GM21381 (cell line): ENCODE results near the gene AMOTL1.

Source experiments
- ATAC-seq: cut with Tn5 transposase; IDR thresholded peaks from one replicate; pipeline ENCODE4 v1.9.1; 2021; ENCODE audit warnings: mild to moderate bottlenecking, moderate library complexity; ENCODE audit not compliant: unreplicated experiment

The AMOTL1 gene, protein sequence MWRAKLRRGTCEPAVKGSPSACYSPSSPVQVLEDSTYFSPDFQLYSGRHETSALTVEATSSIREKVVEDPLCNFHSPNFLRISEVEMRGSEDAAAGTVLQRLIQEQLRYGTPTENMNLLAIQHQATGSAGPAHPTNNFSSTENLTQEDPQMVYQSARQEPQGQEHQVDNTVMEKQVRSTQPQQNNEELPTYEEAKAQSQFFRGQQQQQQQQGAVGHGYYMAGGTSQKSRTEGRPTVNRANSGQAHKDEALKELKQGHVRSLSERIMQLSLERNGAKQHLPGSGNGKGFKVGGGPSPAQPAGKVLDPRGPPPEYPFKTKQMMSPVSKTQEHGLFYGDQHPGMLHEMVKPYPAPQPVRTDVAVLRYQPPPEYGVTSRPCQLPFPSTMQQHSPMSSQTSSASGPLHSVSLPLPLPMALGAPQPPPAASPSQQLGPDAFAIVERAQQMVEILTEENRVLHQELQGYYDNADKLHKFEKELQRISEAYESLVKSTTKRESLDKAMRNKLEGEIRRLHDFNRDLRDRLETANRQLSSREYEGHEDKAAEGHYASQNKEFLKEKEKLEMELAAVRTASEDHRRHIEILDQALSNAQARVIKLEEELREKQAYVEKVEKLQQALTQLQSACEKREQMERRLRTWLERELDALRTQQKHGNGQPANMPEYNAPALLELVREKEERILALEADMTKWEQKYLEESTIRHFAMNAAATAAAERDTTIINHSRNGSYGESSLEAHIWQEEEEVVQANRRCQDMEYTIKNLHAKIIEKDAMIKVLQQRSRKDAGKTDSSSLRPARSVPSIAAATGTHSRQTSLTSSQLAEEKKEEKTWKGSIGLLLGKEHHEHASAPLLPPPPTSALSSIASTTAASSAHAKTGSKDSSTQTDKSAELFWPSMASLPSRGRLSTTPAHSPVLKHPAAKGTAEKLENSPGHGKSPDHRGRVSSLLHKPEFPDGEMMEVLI

DNA sequence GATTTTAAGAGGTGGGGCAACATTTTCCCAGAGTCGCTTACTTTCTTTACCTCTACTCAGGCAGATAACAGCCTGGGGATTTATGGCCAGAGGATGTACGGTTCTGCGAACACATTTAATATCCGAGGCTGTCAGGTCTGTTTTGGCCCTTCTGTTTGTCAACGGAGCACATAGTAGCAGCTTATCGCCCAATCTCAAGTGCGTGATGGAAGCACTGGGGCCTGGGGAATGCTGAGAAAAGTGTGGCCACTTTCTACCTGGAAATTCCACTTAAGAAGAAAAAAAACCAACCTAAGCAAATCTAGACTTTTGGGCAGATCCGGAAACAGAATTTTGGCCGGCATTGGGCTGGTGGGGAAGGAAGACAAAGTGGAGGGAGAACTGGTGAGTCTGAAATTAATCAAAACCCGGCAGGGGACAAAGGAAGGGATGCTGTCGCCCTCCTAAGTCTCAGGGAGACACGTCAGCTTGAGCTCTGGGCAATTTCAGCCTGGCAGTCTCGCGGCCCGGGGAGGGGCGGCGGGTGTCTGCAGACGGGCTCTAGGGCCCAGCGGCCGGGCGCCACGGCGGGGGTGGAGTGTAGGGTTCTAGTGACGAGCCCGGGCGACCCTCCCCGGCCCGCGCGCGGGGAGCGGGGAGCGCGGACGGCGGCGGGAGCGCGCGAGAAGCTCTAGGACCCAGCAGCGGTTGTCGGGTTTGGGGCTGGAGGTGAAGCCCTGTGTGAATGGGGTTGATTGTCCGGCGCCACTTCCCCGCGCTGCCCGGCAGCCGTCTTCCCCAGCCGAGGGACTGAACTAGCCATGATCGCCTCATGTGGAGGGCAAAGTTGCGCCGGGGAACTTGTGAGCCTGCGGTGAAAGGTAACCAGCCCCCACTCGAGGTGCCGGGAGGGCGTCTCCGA, at the start of gene AMOTL1:
Gene AMOTL1, plus strand, starts transcription at position 656 of the 901 bp plus-strand sequence. Its CDS starts 156 bp downstream, at position 812.
- peak; percentile 72 for ATAC-seq

DNA sequence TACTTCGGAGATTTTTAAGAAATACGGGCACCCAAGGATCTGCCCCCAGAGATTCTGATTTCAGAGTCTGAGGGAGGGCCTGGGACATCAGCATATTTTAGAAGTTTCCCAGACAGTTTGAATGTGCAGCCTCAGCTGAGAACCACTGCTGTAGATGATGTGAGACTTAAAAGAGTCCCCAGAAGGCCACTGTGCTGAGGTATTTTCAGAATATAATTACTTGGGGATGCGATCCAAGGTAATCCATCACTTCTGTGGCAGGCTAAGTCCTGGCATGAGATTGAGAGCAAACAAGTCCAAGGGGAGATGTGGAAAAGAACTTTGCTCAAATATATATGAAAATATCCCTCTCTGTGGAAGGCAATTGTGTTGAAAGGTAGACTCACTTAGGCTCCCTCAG, 48.3 kb upstream of the AMOTL1 start:
- ATAC-seq, result no peak

DNA sequence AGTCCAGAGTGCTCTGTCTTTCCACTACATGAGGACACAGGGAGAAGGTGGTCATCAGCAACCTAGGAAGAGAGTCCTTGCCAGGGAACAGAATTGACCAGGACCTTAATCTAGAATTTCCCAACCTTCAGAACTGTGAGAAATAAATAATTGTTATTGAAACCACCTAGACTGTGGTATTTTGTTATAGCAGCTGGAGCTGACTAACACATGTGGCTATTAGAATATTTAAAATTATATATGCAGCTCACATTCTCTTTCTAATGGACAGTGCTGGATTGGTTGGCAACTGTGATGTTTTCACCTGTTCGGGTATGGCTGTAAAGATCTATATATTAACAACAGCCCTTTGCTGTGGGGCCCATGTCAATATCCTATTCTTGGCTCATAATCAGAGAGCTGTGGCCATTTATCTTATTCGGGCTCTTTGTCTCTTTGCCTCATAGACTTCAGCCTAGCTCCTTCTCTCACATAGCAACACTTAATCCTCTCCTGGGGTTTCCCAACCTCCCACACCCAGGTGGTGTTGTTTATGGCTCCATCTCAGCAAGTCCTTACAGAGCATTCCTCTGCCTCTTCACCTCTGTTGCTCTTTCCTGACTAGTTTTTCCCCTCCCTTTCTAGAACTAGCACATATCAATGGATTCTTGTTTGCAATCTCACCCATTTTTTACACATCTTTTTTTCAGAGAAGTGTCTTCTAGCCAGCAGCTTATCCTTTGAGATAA, 46.4 kb upstream of the AMOTL1 start:
- ATAC-seq, result no peak

DNA sequence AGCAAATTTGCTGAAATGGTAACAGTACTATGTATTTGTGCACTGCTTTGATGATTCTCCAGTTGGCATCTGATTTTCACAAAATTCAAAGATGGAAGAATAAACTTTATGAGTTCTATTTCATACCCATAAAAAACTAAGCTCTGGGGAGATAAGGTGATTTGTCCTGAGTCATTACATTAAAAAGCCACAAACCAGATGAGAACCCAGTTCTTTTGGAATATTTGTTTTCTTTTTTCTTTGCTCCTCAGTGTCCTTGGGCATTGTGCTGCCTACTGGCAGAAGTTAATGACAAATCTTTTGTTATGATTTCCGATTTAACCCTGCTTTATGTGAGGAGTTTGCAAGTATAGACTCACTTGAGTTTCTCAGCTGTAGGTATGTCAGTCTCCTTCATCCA, 45.4 kb upstream of the AMOTL1 start:
- ATAC-seq, result no peak

DNA sequence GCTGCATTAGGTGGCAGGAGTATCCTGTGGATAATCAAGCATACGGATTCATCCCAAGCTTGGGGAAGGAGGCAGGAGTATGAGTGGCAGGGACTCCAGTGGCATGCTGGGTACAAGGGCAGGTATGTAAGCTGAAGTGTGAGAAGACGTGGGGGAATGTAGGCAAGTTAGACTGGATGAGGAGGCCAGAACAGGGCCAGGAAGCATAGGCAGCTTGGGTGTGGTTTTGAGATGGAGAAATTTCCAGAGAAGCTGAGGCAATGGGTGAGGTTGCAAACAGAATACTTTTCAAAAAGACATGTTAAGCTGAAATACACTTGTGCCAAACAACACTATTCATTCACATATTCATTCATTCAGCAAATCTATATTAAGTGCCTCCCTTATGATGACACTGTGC, 43.1 kb upstream of the AMOTL1 start:
- no peak for ATAC-seq

DNA sequence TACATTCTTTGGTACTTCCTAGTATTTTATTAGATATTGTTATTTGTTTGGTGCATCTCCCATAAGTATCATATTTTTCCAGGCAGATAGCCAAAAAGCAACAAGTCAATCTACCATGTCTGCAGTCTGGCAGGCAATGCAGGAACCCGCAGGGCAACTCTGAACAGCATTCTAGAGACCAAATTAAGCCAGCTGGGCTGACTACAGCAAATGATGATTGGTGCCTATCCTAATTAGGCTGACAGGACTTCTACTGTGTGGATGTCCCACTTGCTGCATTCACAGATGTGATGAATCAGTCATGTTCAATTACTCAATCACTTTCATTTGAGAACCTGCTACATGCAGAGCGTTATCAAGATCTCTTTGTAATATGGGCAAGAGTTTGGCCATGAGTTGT, 40.3 kb upstream of the AMOTL1 start:
- ATAC-seq, result no peak

DNA sequence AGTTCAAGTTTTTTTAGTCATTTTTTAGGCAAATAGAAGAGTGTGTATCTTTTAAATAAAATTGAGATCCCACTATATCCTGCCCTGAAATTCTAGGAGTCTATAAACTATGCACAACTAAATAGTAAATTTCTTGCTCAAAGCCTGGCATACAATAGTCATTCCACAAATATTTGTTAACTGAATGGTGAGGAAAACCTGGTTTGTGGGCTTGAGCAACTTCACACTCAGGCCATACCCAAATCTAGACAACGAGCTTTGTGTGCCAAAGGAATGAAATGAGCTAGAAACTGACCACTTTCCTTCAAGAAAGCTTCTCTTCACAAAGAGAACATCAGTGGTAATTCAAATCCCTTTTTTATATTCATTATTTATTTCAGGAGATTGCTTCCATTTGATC, 39.6 kb upstream of the AMOTL1 start:
- ATAC-seq, result no peak

DNA sequence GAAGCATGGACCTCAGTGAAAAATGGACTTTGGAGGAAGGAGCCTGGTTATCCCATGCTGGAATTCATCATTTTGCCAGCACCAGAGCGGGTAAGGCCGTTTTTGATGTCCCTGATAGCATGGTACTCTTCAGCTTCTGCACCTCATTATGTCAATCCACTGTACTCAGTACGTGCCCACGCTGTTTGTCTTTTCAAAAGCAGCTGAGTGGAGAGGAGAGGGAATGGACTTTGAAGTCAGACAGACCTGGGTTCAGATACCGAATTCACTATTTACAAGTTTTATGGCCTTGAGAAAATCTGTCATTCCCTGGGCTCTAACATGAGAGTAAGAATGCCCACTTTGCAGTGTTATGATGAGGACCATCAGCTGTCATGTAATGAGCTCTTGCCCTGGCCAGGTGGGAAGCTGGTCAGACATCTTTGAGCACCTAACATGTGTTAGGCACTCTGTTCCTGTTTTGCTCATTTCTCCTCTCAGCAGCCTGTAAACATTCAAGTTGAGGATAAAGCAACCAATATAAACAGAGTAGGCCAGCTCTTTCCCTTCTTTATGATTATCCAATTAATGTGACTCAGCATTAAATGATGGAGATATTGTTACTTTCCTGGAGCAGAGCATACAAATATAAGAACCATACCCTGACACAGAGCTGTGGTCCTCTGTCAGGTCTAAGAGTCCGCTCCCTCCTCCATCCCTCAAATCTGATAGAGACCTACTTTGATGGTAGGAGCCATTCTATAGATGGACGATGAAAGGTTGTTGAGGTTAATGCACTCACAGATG, 39.0 kb upstream of the AMOTL1 start:
- no peak for ATAC-seq

DNA sequence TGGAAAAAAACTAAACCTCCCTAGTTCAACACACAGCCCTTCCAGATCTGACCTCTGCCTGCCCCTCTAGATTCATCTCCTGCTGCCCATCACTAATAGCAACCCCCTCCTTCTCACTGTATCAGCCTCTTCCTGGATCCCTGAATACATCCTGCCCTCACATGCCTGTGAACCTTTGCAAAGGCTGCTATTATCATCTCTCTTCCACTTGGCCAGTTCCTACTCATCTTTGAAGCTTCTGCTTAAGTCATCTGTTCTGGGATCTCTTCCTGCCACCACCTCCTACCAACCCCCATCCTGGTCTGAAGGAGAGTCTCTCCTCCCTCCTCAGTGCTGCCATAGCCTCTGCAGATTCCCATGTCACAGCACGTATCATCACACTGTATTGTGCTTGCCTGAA, 38.0 kb upstream of the AMOTL1 start:
- no peak for ATAC-seq

DNA sequence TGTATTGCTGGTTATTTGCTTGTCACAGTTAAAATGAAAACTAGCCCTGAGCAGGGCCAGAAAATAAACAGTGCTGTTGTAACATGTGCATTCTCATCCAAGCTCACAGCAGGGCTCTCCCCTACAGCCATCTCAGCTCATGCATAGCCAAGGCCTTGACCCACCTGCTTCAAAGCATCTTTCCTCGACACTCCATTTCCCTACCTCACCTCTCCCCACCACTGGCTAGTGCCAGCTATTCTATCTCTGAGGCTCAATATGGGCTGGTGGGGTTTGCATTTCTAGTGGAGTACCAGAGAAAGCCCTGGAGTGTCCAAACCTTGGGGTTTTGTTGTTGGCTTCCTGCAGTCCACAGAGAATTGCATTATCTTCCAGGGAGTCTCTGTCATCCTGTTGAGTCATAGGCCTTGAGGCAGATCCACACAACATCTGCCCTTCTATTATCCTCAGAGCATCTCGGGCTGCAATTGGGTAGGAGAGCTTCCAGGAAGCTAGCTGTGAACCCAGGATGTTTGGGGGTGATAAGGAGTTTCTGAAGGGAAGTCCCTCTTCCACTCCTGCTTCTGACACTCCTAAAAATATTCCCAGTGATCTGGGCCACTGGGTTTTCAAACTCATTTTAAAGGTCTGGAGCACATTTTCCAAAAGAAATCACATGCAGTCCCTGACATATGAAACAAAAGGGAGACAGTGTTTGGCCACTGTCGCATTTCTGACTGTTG, 36.1 kb upstream of the AMOTL1 start:
- ATAC-seq, result no peak

DNA sequence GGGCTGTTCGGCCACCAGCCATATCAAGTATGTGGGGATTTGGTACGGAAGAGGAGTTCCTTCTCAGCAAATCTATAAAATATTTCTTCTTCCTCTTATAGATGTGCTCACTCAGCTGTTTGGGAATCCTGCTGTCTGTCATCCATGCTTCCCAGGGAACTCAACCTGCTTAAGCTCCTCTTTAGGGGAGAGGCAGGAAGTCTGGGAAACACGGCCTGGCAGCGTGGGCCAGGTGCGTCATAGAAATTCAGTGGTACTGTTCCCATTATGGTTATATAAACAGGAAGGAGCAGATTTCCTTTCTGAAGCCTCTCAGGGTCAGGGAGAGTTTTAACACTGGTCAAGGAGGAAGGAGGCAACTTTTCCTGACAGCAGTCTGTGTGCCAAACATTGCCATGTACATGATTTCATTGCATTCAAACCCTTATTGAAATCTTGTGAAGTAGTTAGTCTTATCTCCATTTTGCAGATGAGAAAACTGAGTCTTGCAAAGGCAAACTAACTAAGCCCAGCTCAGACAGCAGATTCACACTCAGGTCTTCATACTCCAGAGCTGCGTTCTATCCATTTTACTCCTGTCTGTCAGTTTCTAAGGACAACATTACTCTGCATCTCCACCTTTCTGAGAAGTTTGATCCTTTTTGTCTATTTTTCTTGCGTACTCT, 35.4 kb upstream of the AMOTL1 start:
- no peak for ATAC-seq

DNA sequence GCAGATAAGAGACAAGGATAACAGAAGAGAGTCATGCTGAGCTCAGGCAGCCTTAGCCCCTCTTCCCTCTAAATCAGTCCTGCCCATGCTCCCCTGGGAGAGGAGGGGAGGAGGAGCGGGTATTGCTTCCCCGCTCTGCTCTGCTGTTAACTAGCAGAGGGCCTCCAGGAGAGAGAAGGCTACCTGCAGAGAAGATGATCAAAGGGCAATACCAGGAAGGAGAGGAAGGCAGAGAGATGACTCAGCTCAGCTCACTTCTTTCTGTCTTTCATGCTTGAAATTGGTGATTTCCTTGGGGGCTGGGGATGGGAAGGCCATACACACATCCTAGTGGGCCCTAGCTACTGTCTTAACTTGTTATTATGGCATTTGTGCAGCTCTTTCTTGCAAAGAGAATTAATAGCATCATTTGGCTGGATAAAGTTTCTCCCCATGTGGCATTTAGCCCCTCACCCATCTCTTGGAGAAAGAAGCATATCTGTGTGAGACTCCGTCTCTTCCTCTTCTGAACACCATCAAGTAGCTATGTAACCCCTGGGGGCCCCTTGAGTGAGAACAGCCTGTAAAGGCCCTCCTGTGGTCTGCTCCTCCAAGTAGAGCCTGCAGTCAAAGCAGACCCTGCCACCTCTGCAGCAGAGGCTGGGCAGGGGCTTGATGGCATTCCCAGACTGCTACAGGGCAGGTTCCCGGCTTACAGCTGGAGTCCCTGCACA, 33.4 kb upstream of the AMOTL1 start:
- no peak for ATAC-seq

DNA sequence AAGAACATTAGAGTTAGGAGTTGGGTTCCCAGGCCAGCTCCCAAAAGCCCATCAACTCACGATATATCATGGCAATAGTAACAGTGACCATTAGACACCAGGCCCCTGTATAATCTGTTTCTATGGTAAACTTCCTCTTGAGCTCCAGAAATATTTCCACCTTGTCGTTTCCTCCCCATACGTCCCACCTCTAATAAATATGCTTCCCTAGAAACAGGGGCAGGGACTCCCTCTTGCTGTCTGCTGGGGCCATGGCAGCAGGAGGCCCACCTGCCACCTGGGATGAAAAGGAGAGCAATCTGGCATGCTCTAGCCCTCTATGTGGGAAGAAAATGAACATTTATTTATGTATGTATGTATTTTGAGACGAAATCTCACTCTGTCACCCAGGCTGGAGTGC, 32.2 kb upstream of the AMOTL1 start:
- no peak for ATAC-seq

DNA sequence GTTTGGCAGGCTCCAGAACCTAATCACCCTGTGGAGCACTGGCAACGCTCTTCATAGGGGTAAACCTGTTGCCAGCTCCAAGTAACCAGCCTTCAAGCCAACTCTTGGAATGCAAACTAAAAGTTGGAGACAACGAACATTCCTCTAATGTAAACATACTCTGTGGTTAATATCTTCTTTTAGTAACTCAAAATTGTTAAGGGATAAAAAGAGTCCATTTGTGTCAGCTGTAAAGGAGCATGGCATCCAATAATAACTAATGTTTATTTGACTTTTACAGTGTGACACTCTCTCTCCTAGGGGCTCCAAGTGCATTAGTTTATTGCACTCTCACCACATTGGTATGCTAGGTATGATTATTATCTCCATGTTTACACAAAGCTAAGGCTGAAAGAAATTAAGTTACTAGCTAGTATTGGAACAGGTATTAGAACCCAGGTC, 31.0 kb upstream of the AMOTL1 start:
- no peak for ATAC-seq

DNA sequence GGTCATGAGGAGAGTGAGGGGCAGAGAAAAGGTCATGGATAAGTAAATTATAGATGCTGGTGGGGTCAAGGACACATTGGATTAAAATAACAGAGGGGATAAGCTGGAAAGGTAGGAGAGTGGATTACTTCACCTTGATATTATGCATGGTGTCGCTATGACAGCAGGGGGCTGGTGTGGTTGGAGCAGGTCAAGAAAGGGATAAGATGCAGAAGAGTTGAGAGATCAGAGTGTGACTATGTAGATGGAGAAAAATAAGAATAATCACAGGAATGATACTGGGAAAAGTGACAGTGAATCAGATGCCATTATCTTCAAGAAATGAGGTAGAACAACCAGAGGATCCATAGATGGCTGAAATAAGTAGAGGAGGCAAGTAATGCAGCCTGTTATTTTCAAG, 29.4 kb upstream of the AMOTL1 start:
- no peak for ATAC-seq

DNA sequence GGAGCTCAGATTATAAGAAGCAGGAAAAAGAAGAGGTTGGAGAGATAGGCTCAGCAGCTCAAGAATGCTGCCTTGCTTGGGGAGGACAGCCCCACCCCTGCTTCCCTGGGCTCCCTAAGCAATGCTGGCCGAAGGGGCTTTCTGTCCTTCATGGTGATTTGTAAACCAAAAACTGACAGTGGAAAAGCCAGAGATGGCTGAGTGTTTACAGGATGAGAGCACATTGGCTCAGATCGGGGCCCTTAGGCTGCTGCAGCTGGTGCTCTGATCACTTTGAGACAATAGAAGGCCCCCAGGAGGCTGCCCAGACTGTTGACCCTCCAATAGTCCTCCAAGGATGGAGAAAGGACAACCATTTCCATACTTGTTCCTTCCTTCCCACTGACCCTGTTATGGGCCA, 28.8 kb upstream of the AMOTL1 start:
- ATAC-seq, result no peak
